ENCODE measurements around the gene OR5B17. TPM values are rescaled to one million over a fixed set of nuclear protein-coding genes. Genes with fewer than 3 reads are reported as not detected.

The OR5B17 gene
- total and polyA plus RNA-seq, 2 of the 13 experiments (the other 11 are each of a cell fraction or from before 2014, with no cell fraction given) = not detected

DNA sequence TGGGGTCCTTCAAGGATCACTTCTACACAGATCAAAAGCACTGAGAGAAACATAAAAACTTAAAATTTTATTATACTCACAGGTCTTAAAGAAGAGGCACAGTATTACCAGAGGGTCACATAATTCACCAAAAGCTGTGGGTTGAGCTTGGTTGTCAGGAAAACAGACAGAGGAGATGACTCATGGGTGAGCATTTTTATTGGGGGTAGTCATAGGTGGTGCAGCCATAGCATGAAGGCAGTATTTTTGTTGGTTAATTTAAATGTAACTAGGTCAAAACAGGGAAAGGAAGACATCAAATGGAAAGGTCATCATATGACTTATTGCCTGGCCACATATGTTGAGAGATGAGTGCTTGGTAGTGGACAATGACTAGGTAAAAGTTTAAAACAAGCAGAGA is 24.2 kb downstream of the OR5B17 start:
- H2AFZ ChIP-seq (ENCODE audit: low read length) = no peak overlapping the region
- no peaks in the 10 kb centered on the region for H3K4me1 ChIP-seq (ENCODE audit: insufficient read depth, low read length)
- H4K20me1 ChIP-seq (ENCODE audit: insufficient read depth, low read length) = no peaks in the 10 kb centered on the region
- no TSS peak for BruUV-seq (replicated peaks)
- in situ Hi-C loops (cut with HindIII; ENCODE audit: extremely low pct_ligation_motif_present, low pct_unique_long_range_greater_than_20kb) = no loop called here
- H3K4me3 ChIP-seq (replicated peaks in 1 of 3; ENCODE audit: insufficient read depth in 1 of 3, low read depth in 2 of 3, low read length in 3 of 3) = no peak overlapping the region
- H3K36me3 ChIP-seq (replicated peaks in 1 of 2; ENCODE audit: control insufficient read depth in 1 of 2, insufficient read depth in 2 of 2, low read length in 2 of 2) = no peaks in the 10 kb centered on the region
- H3K27me3 ChIP-seq (ENCODE audit: control insufficient read depth in 1 of 2, insufficient read depth in 2 of 2, low read length in 2 of 2) = no peaks in the 10 kb centered on the region
- intact Hi-C loops (cut with micrococcal nuclease; ENCODE audit: unreplicated experiment) = no loop called here
- no peak overlapping the region for H3K9ac ChIP-seq (ENCODE audit: insufficient read depth, low read depth, low read length)
- no peak for DNase-seq (ENCODE audit: low spot score)
- H3K9me3 ChIP-seq (ENCODE audit: low read length) = no peaks in the 10 kb centered on the region
- H3K4me2 ChIP-seq (ENCODE audit: low read depth, low read length) = no peak overlapping the region
- ChIA-PET POLR2A (no interaction called here), CTCF (ENCODE audit: low intra/inter-chr PET ratio, low total read pairs) (no interaction called here)
- H3K27ac ChIP-seq (ENCODE audit: extremely low read length, insufficient read depth, low read length) = no peak overlapping the region
- TF ChIP-seq DNMT3B (CRISPR knock-in tag; conservative IDR thresholded peaks at IDR 0.05) (no peak), KMT2B (CRISPR knock-in tag; IDR thresholded peaks at IDR 0.05) (no peak), KLF11 (CRISPR knock-in tag; IDR thresholded peaks at IDR 0.05) (no peak), ZBTB8A (CRISPR knock-in tag; IDR thresholded peaks at IDR 0.05; ENCODE audit: borderline replicate concordance, low read depth) (no peak), NCOR1 (IDR thresholded peaks at IDR 0.05; ENCODE audit: borderline replicate concordance, low read length) (no peak)
- no peak for ATAC-seq
- no peaks in the 10 kb centered on the region for H3K79me2 ChIP-seq (ENCODE audit: insufficient read depth, low read length)
- FAIRE-seq = no peak

DNA sequence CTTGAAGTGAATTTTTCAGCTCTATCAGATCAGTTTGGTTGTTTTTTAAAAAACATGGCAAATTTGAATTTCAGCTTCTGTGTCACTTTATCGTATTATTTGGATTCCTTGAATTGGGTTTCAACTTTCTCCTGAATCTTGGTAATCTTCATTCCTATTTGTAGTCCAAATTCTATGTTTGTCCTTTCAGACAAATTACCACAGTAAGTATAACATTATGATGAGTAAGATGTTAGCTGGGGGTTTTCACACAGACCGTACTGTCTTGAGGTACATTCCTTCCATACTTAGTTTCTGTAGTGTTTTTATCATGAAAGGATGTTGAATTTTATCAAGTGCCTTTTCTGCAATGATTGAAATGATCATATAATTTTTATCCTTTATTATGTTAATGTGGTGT is 28.0 kb downstream of the OR5B17 start:
- WGBS (ENCODE audit: low lambda C conversion rate) = 4% methylated on average over 2 of the region's 2 CpGs
- Histone ChIP-seq H3K9me3 (ENCODE audit: low read length) (peaks cover 5% of the 10 kb centered on the region; the same call in 1 of the 2 replicates), H3K9ac (ENCODE audit: insufficient read depth, low read depth, low read length) (no peak overlapping the region), H3K4me1 (ENCODE audit: insufficient read depth, low read length) (no peaks in the 10 kb centered on the region), H3K79me2 (ENCODE audit: insufficient read depth, low read length) (no peaks in the 10 kb centered on the region), H3K4me3 (replicated peaks in 1 of 3; ENCODE audit: insufficient read depth in 1 of 3, low read depth in 2 of 3, low read length in 3 of 3) (no peak overlapping the region), H3K4me2 (ENCODE audit: low read depth, low read length) (no peak overlapping the region), H2AFZ (ENCODE audit: low read length) (no peak overlapping the region), H4K20me1 (ENCODE audit: insufficient read depth, low read length) (no peaks in the 10 kb centered on the region), H3K27ac (ENCODE audit: extremely low read length, insufficient read depth, low read length) (no peak overlapping the region), H3K36me3 (replicated peaks in 1 of 2; ENCODE audit: control insufficient read depth in 1 of 2, insufficient read depth in 2 of 2, low read length in 2 of 2) (no peaks in the 10 kb centered on the region), H3K27me3 (ENCODE audit: control insufficient read depth in 1 of 2, insufficient read depth in 2 of 2, low read length in 2 of 2) (no peaks in the 10 kb centered on the region)
- DNase-seq (ENCODE audit: low spot score) (no peak), FAIRE-seq (no peak), ATAC-seq (no peak)
- ChIA-PET POLR2A (no interaction called here), CTCF (ENCODE audit: low intra/inter-chr PET ratio, low total read pairs) (no interaction called here)
- in situ Hi-C loops (cut with HindIII; ENCODE audit: extremely low pct_ligation_motif_present, low pct_unique_long_range_greater_than_20kb) = no loop called here
- BruUV-seq (replicated peaks) = no TSS peak
- intact Hi-C loops (cut with micrococcal nuclease; ENCODE audit: unreplicated experiment) = no loop called here
- TF ChIP-seq ZNF260 (CRISPR knock-in tag; IDR thresholded peaks at IDR 0.05; ENCODE audit: borderline replicate concordance, low read depth) (no peak), HES4 (CRISPR knock-in tag; IDR thresholded peaks at IDR 0.05; ENCODE audit: borderline replicate concordance) (no peak), KLF9 (CRISPR knock-in tag; IDR thresholded peaks at IDR 0.05; ENCODE audit: low read depth) (no peak), FOXK1 (CRISPR knock-in tag; IDR thresholded peaks at IDR 0.05; ENCODE audit: borderline replicate concordance, low read depth) (no peak), SP4 (CRISPR knock-in tag; IDR thresholded peaks at IDR 0.05) (no peak), ZNF441 (CRISPR knock-in tag; IDR thresholded peaks at IDR 0.05; ENCODE audit: borderline replicate concordance) (no peak), ZZZ3 (CRISPR knock-in tag; IDR thresholded peaks at IDR 0.05; ENCODE audit: borderline replicate concordance) (no peak)
- TF ChIP-seq, protein P1, sequence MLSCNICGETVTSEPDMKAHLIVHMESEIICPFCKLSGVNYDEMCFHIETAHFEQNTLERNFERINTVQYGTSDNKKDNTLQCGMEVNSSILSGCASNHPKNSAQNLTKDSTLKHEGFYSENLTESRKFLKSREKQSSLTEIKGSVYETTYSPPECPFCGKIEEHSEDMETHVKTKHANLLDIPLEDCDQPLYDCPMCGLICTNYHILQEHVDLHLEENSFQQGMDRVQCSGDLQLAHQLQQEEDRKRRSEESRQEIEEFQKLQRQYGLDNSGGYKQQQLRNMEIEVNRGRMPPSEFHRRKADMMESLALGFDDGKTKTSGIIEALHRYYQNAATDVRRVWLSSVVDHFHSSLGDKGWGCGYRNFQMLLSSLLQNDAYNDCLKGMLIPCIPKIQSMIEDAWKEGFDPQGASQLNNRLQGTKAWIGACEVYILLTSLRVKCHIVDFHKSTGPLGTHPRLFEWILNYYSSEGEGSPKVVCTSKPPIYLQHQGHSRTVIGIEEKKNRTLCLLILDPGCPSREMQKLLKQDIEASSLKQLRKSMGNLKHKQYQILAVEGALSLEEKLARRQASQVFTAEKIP (CRISPR knock-in tag; IDR thresholded peaks at IDR 0.05; ENCODE audit: borderline replicate concordance) = no peak

All from HepG2 (cell line).